Measurements from ENCODE around the gene ZNF275.

- TF ChIP-seq CTCF (IDR thresholded peaks at IDR 0.05; ENCODE audit: low read depth, low read length, poor library complexity, severe bottlenecking) (peak; percentile 98), EZH2phosphoT487 (IDR thresholded peaks at IDR 0.05; ENCODE audit: borderline replicate concordance, low read length) (no peak)
Measured at GRCh38 chrX:153400146-153401132, 66.5 kb downstream of the ZNF275 start.
